ENCODE results near the gene STAT2.

- TF ChIP-seq POLR2A (IDR thresholded peaks at IDR 0.05; ENCODE audit: low read length) (no peak), GATA1 (IDR thresholded peaks at IDR 0.05; ENCODE audit: low read depth, low read length) (no peak)
Observed at GRCh38 chr12:56324206-56324605, 35.7 kb downstream of the STAT2 start.

All from erythroblast (primary cell).